HepG2 (cell line): ENCODE measurements around the gene RPL41. TPM values are rescaled to one million over a fixed set of nuclear protein-coding genes. Genes with fewer than 3 reads are reported as not detected.

Experiments used
- CBFB ChIP-seq: sonication (generic); formaldehyde crosslinking; IDR thresholded peaks from 2 replicates; pipeline ENCODE4 v1.4.0; 2020; ENCODE audit warnings: missing genetic modification reagents
- CCDC6 ChIP-seq: sonication (generic); formaldehyde crosslinking; IDR thresholded peaks from 2 replicates; pipeline ENCODE4 v1.8.1; 2022; ENCODE audit warnings: mild to moderate bottlenecking, missing genetic modification reagents, moderate library complexity
- FOXA3 ChIP-seq: IDR thresholded peaks from 2 replicates; pipeline ENCODE4 v1.6.1; 2016; ENCODE audit warnings: missing genetic modification reagents, missing compliant biosample characterization
- HMGA1 ChIP-seq: sonication (generic); formaldehyde crosslinking; conservative IDR thresholded peaks from 2 replicates; pipeline ENCODE4 v1.4.0; 2020; ENCODE audit warnings: missing genetic modification reagents
- MXD4 ChIP-seq: IDR thresholded peaks from 2 replicates; pipeline ENCODE4 v1.6.1; 2016; ENCODE audit warnings: mild to moderate bottlenecking, missing biosample characterization, missing genetic modification reagents
- SKI ChIP-seq: fragments of 450-650 bp; IDR thresholded peaks from one replicate; pipeline ENCODE4 v1.6.1; 2018; ENCODE audit warnings: mild to moderate bottlenecking; ENCODE audit not compliant: partially characterized antibody
- ZBTB21 ChIP-seq: sonication (generic); formaldehyde crosslinking; IDR thresholded peaks from 2 replicates; pipeline ENCODE4 v1.4.0; 2020; ENCODE audit warnings: missing genetic modification reagents
- ZBTB3 ChIP-seq: sonication (generic); formaldehyde crosslinking; IDR thresholded peaks from 2 replicates; pipeline ENCODE4 v1.4.0; 2020; ENCODE audit warnings: low read depth, mild to moderate bottlenecking, moderate library complexity, missing genetic modification reagents, borderline replicate concordance
- ZFP36L2 ChIP-seq: sonication (generic); formaldehyde crosslinking; IDR thresholded peaks from 2 replicates; pipeline ENCODE4 v1.4.0; 2020; ENCODE audit warnings: missing genetic modification reagents
- ZNF253 ChIP-seq: sonication (generic); formaldehyde crosslinking; IDR thresholded peaks from 2 replicates; pipeline ENCODE4 v1.8.0; 2022; ENCODE audit warnings: mild to moderate bottlenecking, missing genetic modification reagents, borderline replicate concordance
- ZNF329 ChIP-seq: sonication (generic); formaldehyde crosslinking; IDR thresholded peaks from 2 replicates; pipeline ENCODE4 v1.9.0; 2021; ENCODE audit warnings: low read depth, mild to moderate bottlenecking, missing genetic modification reagents
- ZNF33A ChIP-seq: sonication (generic); formaldehyde crosslinking; IDR thresholded peaks from 2 replicates; pipeline ENCODE4 v1.5.1; 2020; ENCODE audit warnings: missing genetic modification reagents, mild to moderate bottlenecking, moderate library complexity, borderline replicate concordance
- ZNF350 ChIP-seq: sonication (generic); formaldehyde crosslinking; IDR thresholded peaks from 2 replicates; pipeline ENCODE4 v1.4.0; 2020; ENCODE audit warnings: mild to moderate bottlenecking, low read depth, missing genetic modification reagents, borderline replicate concordance
- ZNF777 ChIP-seq: sonication (generic); formaldehyde crosslinking; IDR thresholded peaks from 2 replicates; pipeline ENCODE4 v1.4.0; 2020; ENCODE audit warnings: missing genetic modification reagents
- polyA plus RNA-seq, 8 experiments: library from polyadenylated mRNA; depleted of rRNA in 3 of 8; stranded (reverse) in 7 of 8; unstranded in 1 of 8; fragments of >200 nt; fragmentation: Illumina TruSeq in 4 of 8; extraction: Trizol in 4 of 8; gene quantifications; 2 replicates each; pipeline versions ENCODE4 v1.2.1 to v1.2.3, GENCODE V29; 2011 to 2016; ENCODE audit warnings: low read depth in 4 of 8, missing spikeins in 1 of 8, mixed read lengths in 1 of 8; ENCODE audit not compliant: insufficient read depth in 1 of 8
- total RNA-seq, 5 experiments: library from RNA; depleted of rRNA; stranded (reverse); fragments of >200 nt; fragmentation: Illumina TruSeq; extraction: Trizol; gene quantifications; 2 replicates each; pipeline ENCODE4 v1.2.3, GENCODE V29; 2016; ENCODE audit warnings: low read depth in 1 of 5
- TF ChIP-seq, protein P1 (sequence below): sonication (generic); formaldehyde crosslinking; IDR thresholded peaks from 2 replicates; pipeline ENCODE4 v1.4.0; 2020; ENCODE audit warnings: missing genetic modification reagents, borderline replicate concordance
- TF ChIP-seq, protein P2 (sequence below): sonication (generic); formaldehyde crosslinking; IDR thresholded peaks from 2 replicates; pipeline ENCODE4 v1.8.1; 2023; ENCODE audit warnings: missing genetic modification reagents, inconsistent platforms, borderline replicate concordance
- TF ChIP-seq, protein P3 (sequence below): sonication (generic); formaldehyde crosslinking; IDR thresholded peaks from 2 replicates; pipeline ENCODE4 v1.8.1; 2022; ENCODE audit warnings: low read depth, mild to moderate bottlenecking, missing genetic modification reagents

The RPL41 gene
- total and polyA plus RNA-seq, 2 of the 13 experiments (the other 11 are each of a cell fraction or from before 2014, with no cell fraction given), result 4,012 to 7,670 TPM

DNA sequence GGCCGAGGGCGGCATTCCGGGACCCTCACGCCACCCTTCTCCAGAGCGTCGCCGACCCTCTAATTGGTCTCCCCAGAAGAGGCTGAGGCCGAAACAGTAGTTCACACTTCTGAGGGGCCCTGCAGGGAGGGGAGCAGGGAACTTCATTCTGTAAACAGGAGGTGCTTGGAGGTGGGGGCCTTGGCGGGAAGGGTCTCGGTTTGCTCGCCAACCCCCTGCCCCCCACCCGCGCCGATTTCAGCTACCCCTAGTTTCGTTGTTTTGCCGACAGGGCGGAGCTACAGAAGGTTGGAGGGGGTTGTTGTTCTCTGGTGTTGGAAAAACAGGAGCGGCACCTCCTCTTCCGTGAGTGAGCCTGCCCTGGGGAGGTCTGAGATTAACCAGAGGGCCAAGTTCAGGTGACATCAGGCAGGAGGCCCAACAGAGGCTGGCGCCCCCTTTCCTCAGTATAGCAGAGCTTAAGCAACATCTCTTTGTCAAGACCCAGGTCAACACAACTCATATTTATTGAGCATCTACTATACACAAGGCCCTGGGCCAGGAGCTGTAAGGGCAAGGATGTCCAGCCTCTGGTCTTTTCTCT, 35.8 kb upstream of the RPL41 start (continued):
- TF ChIP-seq, protein P1, sequence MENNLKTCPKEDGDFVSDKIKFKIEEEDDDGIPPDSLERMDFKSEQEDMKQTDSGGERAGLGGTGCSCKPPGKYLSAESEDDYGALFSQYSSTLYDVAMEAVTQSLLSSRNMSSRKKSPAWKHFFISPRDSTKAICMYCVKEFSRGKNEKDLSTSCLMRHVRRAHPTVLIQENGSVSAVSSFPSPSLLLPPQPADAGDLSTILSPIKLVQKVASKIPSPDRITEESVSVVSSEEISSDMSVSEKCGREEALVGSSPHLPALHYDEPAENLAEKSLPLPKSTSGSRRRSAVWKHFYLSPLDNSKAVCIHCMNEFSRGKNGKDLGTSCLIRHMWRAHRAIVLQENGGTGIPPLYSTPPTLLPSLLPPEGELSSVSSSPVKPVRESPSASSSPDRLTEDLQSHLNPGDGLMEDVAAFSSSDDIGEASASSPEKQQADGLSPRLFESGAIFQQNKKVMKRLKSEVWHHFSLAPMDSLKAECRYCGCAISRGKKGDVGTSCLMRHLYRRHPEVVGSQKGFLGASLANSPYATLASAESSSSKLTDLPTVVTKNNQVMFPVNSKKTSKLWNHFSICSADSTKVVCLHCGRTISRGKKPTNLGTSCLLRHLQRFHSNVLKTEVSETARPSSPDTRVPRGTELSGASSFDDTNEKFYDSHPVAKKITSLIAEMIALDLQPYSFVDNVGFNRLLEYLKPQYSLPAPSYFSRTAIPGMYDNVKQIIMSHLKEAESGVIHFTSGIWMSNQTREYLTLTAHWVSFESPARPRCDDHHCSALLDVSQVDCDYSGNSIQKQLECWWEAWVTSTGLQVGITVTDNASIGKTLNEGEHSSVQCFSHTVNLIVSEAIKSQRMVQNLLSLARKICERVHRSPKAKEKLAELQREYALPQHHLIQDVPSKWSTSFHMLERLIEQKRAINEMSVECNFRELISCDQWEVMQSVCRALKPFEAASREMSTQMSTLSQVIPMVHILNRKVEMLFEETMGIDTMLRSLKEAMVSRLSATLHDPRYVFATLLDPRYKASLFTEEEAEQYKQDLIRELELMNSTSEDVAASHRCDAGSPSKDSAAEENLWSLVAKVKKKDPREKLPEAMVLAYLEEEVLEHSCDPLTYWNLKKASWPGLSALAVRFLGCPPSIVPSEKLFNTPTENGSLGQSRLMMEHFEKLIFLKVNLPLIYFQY (CRISPR knock-in tag), result no peak
- TF ChIP-seq ZFP36L2 (CRISPR knock-in tag) (no peak), ZNF329 (CRISPR knock-in tag) (peak; percentile 64), HMGA1 (CRISPR knock-in tag) (no peak), ZBTB21 (no peak), ZNF33A (CRISPR knock-in tag) (no peak), ZBTB3 (no peak), ZNF777 (CRISPR knock-in tag) (no peak), CCDC6 (CRISPR knock-in tag) (no peak), CBFB (CRISPR knock-in tag) (no peak), MXD4 (CRISPR knock-in tag) (0 out of 2 replicates have a peak, but pooled peaks have one; percentile 31), FOXA3 (CRISPR knock-in tag) (peak; percentile 81), ZNF350 (CRISPR knock-in tag) (no peak; the same call in 1 of the 2 replicates), ZNF253 (CRISPR knock-in tag) (no peak), SKI (peak; percentile 93)
- TF ChIP-seq, protein P2, sequence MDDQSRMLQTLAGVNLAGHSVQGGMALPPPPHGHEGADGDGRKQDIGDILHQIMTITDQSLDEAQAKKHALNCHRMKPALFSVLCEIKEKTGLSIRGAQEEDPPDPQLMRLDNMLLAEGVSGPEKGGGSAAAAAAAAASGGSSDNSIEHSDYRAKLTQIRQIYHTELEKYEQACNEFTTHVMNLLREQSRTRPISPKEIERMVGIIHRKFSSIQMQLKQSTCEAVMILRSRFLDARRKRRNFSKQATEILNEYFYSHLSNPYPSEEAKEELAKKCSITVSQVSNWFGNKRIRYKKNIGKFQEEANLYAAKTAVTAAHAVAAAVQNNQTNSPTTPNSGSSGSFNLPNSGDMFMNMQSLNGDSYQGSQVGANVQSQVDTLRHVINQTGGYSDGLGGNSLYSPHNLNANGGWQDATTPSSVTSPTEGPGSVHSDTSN (CRISPR knock-in tag), result no peak
- TF ChIP-seq, protein P3, sequence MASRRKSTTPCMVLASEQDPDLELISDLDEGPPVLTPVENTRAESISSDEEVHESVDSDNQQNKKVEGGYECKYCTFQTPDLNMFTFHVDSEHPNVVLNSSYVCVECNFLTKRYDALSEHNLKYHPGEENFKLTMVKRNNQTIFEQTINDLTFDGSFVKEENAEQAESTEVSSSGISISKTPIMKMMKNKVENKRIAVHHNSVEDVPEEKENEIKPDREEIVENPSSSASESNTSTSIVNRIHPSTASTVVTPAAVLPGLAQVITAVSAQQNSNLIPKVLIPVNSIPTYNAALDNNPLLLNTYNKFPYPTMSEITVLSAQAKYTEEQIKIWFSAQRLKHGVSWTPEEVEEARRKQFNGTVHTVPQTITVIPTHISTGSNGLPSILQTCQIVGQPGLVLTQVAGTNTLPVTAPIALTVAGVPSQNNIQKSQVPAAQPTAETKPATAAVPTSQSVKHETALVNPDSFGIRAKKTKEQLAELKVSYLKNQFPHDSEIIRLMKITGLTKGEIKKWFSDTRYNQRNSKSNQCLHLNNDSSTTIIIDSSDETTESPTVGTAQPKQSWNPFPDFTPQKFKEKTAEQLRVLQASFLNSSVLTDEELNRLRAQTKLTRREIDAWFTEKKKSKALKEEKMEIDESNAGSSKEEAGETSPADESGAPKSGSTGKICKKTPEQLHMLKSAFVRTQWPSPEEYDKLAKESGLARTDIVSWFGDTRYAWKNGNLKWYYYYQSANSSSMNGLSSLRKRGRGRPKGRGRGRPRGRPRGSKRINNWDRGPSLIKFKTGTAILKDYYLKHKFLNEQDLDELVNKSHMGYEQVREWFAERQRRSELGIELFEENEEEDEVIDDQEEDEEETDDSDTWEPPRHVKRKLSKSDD (CRISPR knock-in tag), result no peak
